NK-92 (cell line): Measurements from ENCODE around the gene UBXN11.
A peak's percentile ranks its signal among the peaks of the same experiment; 100 is the strongest.
"Not testable (repeated sequence)": the region's sequence is repeated elsewhere in the genome, so short reads cannot be mapped to it uniquely, and the experiment has no call there.

ENCODE experiments used
- DNase-seq: peaks from one replicate; lab custom pipeline; 2025; ENCODE audit not compliant: unreplicated experiment; lab: John Stamatoyannopoulos, UW

The UBXN11 gene

DNA sequence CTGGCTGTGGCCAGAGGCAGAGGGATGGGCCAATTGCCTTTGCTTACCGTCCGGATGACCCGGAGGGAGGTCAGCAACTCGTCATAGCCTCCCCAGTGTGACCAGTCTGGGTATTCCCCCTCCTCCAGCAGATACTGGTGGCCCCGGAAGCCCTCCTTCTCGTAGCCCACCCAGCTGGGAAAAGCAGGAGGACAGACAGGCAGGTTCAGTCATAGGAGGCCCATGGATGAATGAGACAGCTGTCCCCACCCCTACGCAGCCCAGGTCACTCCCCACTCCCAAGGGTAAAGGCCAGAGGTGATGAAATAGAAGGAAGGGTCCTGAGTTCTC lies 30.7 kb upstream of the UBXN11 start:
- no peak for DNase-seq

DNA sequence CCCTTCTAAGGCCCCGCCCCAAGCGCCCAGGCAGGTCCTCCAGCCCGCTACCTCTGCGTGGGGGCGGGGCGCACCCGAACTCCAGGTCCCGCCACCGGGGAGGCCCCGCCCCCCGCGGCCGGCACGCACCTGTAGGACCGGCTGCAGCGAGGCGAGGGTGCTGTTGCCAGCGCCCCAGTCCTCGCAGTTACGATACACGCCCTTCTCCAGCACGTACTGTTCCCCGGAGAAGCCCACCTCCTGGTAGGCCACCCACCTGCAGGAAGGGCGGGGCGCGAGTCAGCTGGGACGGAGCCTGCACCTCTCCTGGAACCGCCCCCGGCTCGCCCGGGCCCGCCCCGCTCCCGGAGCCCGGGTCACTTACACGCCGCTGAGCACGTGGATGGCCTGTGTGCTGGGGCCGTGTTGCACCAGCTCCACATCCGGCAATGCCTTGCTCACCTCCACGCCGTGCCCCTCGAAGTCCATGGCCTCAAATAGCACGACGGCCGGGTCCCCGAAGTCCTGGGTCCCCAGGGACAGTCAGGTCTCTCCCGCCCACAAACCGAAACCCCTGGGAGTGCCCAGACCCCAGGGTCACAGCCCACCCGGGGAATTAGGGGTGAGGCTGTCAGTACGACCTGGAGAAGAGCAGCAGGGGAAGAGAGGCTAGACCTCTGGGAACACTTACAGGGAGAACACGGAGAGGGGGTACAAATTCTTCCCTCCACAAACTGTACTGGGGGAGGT lies 30.2 kb upstream of the UBXN11 start:
- DNase-seq, result no peak

DNA sequence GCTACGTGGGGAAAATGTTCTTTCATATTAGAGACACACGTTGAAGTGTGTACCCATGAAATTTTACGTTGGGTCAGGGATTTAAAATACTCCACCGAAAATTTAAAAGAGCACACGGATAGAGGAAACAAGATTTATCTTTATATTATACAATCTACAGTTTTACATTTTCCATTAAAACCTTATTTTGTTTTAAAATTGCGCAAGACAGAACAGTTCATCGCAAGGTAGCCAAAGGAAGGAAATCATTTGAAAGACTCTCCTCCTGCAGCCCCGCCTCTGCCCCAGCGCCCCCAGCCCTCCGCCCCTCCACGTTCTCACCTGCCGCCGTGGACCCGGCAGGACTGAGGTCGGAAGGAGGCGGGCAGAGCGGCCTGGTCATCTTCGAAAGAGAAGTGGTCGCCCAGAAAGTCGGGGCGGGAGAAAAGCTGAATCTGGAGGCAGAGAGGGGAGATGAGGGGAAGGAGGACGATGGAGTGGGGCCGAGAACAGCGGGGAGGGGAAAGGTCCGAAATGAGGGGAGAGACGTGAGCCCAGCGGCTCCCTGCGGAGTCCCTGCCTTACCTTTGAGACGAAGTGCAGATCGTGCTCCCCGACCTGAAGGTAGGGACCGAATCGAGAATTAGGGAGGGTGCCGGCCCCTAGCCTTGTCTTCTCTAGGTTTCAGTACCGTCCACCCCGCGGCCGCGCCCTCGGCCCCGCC lies 29.5 kb upstream of the UBXN11 start:
- DNase-seq, result no peak

- not testable (repeated sequence) for DNase-seq
Measured at GRCh38 chr1:26333312-26333711, 26.9 kb upstream of the UBXN11 start.

DNA sequence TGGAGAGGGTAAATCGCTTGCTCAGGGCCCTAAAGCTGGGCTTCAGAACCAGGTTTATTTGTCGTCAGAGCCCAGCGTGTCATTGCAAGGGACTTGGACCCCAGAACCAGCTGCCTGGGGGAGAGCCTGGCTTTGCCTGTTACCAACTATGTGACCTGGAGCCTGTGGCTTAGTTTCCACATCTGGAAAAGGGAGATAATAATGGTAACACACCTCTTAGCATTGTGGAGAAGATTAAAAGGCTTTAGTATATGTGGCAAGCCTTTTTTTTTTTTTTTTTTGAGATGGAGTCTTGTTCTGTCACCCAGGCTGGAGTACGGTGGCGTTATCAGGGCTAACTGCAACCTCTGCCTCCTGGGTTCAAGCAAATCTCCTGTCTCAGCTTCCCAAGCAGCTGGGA lies 23.8 kb upstream of the UBXN11 start:
- DNase-seq, result no peak

DNA sequence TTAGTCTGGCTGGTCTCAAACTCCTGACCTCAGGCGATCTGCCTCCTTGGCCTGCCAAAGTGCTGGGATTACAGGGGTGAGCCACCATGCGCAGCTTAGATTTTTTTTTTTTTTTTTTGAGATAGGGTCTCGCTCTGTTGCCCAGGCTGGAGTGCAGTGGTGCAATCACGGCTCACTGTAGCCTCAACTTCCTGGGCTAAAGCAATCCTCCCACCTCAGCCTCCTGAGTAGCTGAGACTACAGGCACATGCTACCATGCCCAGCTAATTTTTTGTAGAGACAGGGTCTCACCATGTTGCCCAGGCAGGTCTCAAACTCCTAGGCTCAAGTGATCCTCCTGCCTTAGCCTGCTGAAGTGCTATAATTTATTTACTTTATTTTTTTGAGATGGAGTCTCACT lies 22.9 kb upstream of the UBXN11 start:
- DNase-seq, result not testable (repeated sequence)

- no peak for DNase-seq
Measured at GRCh38 chr1:26328597-26328996, 22.2 kb upstream of the UBXN11 start.

DNA sequence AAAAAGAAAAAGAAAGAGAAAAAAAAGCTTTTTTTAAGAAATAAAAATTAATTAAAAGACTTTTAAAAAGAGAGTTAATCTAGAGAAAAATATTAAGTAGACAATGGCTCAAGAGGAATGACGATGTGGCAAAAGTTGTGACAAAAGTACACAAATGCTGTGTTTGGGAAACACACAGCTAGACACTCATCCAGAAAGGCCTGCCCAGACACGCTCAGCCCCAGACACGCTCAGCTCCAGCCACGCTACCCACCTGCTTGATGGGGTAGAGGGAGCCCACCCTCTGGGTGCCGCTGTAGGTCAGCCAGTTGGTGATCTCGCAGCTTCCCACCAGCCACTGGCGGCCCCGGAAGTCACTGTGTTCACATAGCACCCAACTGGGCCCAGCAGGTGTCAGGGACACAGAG lies 21.5 kb upstream of the UBXN11 start:
- no peak for DNase-seq

- DNase-seq, result no peak
Measured at GRCh38 chr1:26324550-26324949, 18.1 kb upstream of the UBXN11 start.

DNA sequence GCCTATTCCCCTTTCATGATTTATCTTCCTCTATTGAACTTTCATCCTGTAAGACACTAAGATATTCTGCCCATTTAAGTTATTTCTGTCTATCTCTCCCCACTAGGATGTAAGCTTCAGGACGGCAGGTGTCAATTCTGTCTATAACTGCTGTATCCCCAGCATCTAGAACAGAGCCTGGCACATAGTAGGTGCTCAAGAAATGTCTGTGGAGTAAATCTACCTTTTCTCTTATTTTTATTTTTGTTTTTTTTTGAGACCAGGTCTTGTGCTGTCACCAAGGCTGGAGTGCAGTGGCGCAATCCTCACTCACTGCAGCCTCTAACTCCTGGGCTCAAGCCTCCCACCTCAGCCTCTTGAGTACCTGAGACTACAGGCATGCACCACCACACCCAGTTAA lies 16.9 kb upstream of the UBXN11 start:
- DNase-seq, result no peak

DNA sequence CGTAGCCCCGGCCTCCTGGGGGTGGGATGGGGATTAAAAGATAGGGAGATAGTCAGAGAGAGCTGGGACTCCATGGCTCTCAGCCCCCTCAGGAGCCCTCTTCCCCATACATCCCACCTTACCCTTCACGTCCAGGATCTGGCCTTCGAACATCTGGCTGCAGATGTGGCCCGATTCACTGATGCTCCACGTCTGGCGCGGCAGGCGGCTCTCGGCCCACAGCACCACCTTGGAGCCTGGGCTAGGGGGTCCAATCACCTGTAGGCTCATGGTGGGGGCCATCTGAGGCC lies 15.6 kb upstream of the UBXN11 start:
- DNase-seq, result no peak

GRCh38 chr1:26321315-26322041 lies 15.0 kb upstream of the UBXN11 start:
- DNase-seq, result peak; percentile 58

DNA sequence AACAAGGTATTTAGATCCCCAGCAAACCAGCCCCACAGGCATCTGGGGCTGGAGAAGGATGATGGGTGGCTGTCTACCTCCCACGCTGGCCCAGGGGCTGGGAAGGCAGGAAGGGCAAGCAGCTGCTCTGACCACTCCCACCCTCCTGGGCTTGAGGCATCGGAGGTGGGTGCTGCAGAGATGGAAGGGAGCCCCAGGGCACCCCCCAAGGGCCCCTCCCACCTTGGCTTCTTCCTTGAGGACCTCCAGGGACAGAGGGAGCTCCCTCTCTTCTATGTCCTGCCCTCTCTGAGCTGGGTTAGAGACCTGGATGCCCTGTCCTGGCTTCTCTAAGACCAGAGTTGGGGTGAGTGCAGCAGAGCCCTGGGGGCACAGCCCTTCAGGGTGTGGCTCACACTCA lies 14.5 kb upstream of the UBXN11 start:
- DNase-seq, result no peak

DNA sequence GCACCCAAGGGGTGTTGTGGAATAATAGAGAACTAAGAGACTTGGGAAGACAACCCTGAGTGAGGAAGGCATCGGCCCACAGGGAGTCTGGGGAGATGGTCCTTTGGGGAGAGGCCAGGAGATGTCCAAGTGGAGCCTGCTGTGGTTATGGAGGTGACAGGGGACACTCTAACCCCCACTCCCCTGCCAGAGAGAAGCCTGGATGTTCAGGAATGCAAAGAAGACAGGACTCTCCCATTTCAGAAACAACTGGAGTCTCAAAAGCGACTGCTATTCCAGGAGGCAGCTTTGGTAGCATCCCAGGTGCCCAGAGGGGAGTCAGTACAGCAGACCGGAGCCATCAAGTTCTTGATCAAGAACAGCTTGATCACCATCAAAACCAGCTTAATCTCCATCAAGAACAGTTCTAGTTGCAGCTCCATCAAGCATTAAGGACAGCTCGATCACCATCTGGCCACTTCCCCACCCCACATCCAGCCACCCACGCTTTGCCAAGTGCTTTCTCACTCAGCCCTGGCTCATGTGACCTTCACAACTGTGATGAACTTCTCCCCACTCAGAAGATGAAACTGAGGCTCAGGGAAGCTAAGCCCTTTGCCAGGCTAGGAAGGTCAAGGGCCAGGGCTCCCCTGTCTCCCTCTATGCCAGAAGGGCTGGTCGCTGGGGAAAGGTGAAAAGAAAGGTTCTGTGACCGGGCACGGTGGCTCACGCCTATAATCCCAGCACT lies 12.1 kb upstream of the UBXN11 start:
- no peak for DNase-seq

DNA sequence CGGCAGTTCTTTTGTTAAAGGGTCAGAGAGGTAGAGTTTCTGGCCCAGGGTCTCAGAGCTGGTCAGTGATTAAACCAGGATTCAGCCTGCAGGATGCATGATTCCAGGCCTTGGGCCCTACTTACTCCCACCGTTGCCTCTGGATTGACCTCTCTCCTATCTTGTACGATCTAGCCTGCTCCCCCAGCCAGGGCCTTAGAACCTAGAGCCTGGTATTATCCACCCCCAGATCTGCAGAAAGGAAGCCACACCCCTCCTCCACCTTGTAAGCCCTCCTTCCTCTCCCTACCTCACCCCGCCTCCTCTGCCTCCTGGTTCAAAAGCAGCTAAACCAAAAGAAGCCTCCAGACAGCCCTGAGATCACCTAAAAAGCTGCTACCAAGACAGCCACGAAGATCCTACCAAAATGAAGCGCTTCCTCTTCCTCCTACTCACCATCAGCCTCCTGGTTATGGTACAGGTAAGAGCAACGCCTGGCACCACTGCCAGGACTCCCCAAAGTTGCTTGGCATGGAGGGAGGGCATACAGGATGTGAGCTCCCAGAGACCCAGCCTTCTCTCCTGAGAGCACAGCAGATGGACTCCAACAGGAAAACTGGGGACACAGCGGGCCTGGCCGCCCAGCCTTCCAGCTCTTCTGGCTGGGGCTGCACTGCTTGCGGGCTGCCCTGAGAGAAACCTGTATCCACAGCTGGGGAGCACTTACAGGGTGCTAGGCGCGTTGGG lies 11.3 kb upstream of the UBXN11 start, which contains the start of gene CD52:
Gene CD52, plus strand, starts transcription at position 347 of the 726 bp plus-strand sequence. Its CDS starts 60 bp downstream, at position 407.
- DNase-seq, result no peak

DNA sequence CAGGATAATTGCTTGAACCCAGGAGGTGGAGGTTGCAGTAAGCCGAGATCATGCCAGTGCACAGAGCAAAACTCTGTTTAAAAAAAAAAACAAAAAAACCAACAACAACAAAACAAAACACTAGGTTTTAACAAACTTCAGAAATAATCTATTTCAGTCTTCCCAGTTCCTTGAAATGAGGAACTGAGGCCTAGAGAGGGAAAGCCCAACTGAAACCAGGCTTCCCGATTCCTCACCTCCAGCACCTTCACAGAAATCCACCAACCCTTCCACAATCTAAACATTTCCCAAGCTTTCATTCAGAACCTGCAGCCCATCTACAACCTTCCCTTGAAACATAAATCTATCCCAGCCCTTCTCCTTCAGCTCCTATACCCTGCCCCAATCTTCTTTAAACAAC lies 10.7 kb upstream of the UBXN11 start:
- no peak for DNase-seq

DNA sequence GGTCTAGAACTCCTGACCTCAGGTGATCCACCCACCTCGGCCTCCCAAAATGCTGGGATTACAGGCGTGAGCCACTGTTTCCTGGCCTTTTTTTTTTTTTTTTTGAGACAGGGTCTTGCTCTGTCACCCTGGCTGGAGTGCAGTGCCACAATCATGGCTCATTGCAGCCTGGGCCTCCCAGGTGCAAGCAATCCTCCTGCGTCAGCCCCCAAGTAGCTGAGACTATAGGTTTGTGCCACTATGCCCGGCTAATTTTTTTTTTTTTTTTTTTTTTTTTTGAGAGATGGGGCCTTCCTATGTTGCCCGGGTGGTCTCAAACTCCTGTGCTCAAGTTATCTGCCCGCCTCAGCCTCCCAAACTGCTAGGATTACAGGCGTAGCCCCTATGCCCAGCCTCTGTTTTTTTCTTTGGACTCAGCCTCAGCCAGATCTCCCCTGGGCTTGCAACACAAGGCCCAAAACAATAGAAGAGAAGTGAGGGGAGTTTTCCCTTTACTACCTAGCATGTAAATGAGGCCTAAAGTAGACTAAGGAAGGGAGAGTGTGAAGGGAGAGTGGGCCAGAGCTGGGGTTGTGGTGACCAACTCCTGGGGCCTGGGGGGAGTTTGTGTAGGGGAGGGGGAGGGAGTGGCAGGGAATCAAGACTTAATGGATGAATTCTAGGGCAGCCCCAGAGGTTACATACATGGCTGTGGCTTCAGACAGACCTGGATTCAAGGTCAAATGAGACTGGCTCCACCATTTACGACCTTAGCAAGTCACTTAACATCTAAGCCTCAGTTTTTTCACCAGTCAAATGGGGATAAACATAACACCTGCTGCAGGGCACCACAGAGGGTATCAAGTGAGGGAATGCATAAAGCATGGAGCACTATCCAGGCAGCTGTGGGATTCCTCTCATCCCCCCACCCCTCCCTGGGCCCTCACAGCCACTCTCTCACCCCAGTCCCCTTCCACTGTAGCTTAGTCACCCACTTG lies 9.7 kb upstream of the UBXN11 start:
- no peak for DNase-seq

- DNase-seq, result no peak
Measured at GRCh38 chr1:26314501-26314900, 8.1 kb upstream of the UBXN11 start.

- DNase-seq, result not testable (repeated sequence)
Measured at GRCh38 chr1:26307966-26308899, 1.8 kb upstream of the UBXN11 start.
